OCI-LY3 (cell line): ENCODE measurements around the gene LPCAT3.
"Not testable (repeated sequence)": the region's sequence is repeated elsewhere in the genome, so short reads cannot be mapped to it uniquely, and the experiment has no call there.

Source experiments
- H2AFZ ChIP-seq: fragments of 200-600, 300-600 bp; shearing (Covaris generic); 2 replicates; pipeline ENCODE4 v1.6.0; 2014; ENCODE audit warnings: antibody characterized with exemption, low read depth, low read length
- H3K27ac ChIP-seq: fragments of 200-600, 300-600 bp; sonication (generic); 2 replicates; pipeline ENCODE4 v1.5.1; 2014; ENCODE audit warnings: mild to moderate bottlenecking, low read length, moderate library complexity, mixed read lengths
- H3K27me3 ChIP-seq: fragments of 200-600, 300-600 bp; sonication (generic); 2 replicates; pipeline ENCODE4 v1.6.1; 2014; ENCODE audit warnings: low read depth, low read length, mixed read lengths
- H3K36me3 ChIP-seq: fragments of 200-600, 300-600 bp; sonication (generic); replicated peaks from 2 replicates; pipeline ENCODE3; 2014; ENCODE audit warnings: low read depth, low read length, mixed read lengths
- H3K4me1 ChIP-seq: fragments of 300-600, 200-600 bp; sonication (generic); 2 replicates; pipeline ENCODE4 v1.6.1; 2014; ENCODE audit warnings: low read length, mixed read lengths
- H3K4me2 ChIP-seq: fragments of 200-600, 300-600 bp; sonication (generic); 2 replicates; pipeline ENCODE4 v1.6.1; 2014; ENCODE audit warnings: low read length, mixed read lengths
- H3K4me3 ChIP-seq: fragments of 300-600, 200-600 bp; sonication (generic); 2 replicates; pipeline ENCODE4 v1.5.1; 2014; ENCODE audit warnings: antibody characterized with exemption, mild to moderate bottlenecking, low read length, moderate library complexity
- H3K79me2 ChIP-seq: fragments of 300-600, 200-600 bp; shearing (Covaris generic); 2 replicates; pipeline ENCODE4 v1.6.1; 2014; ENCODE audit warnings: mild to moderate bottlenecking, low read length, mixed read lengths
- H3K9ac ChIP-seq: fragments of 300-600, 200-600 bp; shearing (Covaris generic); 2 replicates; pipeline ENCODE4 v1.6.0; 2014; ENCODE audit warnings: mild to moderate bottlenecking, low read length, moderate library complexity
- H3K9me3 ChIP-seq: fragments of 200-600, 300-600 bp; shearing (Covaris generic); 2 replicates; pipeline ENCODE4 v1.6.1; 2014; ENCODE audit warnings: low read length, mixed read lengths; ENCODE audit not compliant: insufficient read depth
- H4K20me1 ChIP-seq: fragments of 200-600, 300-600 bp; sonication (generic); 2 replicates; pipeline ENCODE4 v1.6.1; 2016; ENCODE audit warnings: low read length, mixed read lengths; ENCODE audit not compliant: insufficient read depth
- EZH2phosphoT487 ChIP-seq: fragments of 200-600 bp; shearing (Covaris generic); IDR thresholded peaks from 2 replicates; pipeline ENCODE4 v1.6.1; 2018; ENCODE audit warnings: antibody characterized with exemption, mixed run types, low read depth
- TF ChIP-seq, protein P1 (sequence below): fragments of 200-600, 300-600 bp; sonication (generic); IDR thresholded peaks from 2 replicates; pipeline ENCODE4 v1.5.1; 2014; ENCODE audit warnings: antibody characterized with exemption, low read length, low read depth

Gene LPCAT3

DNA sequence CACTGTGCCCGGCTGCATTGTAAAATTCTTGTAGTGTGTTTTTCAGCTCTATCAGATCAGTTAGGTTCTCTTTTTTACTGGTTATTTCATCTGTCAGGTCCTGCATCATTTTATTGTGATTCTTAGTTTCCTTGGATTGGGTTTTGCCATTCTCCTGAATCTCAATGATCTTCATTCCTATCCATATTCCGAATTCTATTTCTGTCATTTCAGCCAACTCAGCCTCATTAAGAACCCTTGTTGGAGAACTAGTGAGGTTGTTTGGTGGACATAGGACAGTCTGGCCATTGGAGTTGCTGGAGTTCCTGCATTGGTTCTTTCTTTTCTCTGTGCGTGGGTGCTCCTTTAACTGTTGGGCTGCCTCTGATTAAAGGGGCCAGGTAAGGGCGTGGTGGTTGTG is 36.6 kb upstream of the LPCAT3 start:
- Histone ChIP-seq H3K4me3 (no peak overlapping the region), H3K36me3 (no peaks in the 10 kb centered on the region), H3K9me3 (no peaks in the 10 kb centered on the region), H3K4me1 (no peaks in the 10 kb centered on the region), H3K9ac (no peak overlapping the region), H3K27me3 (peaks cover 34% of the 10 kb centered on the region), H3K27ac (no peak overlapping the region), H4K20me1 (no peaks in the 10 kb centered on the region), H3K79me2 (no peaks in the 10 kb centered on the region), H2AFZ (no peak overlapping the region), H3K4me2 (no peak overlapping the region)
- TF ChIP-seq, protein P1, sequence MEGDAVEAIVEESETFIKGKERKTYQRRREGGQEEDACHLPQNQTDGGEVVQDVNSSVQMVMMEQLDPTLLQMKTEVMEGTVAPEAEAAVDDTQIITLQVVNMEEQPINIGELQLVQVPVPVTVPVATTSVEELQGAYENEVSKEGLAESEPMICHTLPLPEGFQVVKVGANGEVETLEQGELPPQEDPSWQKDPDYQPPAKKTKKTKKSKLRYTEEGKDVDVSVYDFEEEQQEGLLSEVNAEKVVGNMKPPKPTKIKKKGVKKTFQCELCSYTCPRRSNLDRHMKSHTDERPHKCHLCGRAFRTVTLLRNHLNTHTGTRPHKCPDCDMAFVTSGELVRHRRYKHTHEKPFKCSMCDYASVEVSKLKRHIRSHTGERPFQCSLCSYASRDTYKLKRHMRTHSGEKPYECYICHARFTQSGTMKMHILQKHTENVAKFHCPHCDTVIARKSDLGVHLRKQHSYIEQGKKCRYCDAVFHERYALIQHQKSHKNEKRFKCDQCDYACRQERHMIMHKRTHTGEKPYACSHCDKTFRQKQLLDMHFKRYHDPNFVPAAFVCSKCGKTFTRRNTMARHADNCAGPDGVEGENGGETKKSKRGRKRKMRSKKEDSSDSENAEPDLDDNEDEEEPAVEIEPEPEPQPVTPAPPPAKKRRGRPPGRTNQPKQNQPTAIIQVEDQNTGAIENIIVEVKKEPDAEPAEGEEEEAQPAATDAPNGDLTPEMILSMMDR, result no peak
- TF ChIP-seq EZH2phosphoT487, result no peak

DNA sequence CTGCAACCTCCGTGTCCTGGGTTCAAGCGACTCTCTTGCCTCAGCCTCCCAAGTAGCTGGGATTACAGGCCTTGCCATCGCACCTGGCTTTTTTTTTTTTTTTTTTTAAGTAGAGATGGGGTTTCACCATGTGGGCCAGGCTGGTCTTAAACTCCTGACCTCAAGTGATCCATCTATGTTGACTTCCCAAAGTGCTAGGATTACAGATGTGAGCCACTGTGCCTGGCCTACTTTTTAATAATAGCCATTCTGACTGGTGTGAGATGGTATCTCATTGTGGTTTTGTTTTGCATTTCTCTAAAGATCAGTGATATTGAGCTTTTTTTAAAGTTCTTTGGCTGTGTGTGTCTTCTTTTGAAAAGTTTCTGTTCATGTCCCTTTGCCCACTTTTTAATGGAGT is 31.7 kb upstream of the LPCAT3 start:
- H3K4me2 ChIP-seq, H3K27ac ChIP-seq, H3K4me3 ChIP-seq, H3K9me3 ChIP-seq, H3K9ac ChIP-seq, H3K36me3 ChIP-seq, H3K4me1 ChIP-seq, H2AFZ ChIP-seq, H3K79me2 ChIP-seq, H4K20me1 ChIP-seq: not testable (repeated sequence)
- H3K27me3 ChIP-seq, result peaks cover 13% of the 10 kb centered on the region

DNA sequence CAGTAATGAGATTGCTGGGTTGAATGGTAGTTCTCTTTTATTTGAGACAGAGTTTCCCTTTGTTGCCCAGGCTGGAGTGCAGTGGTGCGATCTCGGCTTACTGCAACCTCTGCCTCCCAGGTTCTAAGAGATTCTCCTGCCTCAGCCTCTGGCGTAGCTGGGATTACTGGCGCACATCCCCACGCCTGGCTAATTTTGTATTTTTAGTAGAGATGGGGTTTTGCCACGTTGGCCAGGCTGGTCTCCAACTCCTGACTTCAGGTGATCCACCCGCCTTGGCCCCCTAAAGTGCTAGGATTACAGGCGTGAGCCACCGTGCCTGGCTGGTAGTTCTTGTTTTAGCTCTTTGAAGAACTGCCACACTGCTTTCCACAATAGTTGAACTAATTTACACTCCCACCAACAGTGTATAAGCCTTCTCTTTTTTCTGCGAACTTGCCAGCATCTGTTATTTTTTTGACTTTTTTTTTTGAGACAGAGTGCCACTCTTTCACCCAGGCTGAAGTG is 31.2 kb upstream of the LPCAT3 start:
- not testable (repeated sequence) for H4K20me1 ChIP-seq, H3K79me2 ChIP-seq, H2AFZ ChIP-seq, H3K4me3 ChIP-seq, H3K4me1 ChIP-seq, H3K27ac ChIP-seq, H3K36me3 ChIP-seq, H3K9me3 ChIP-seq, H3K9ac ChIP-seq, H3K4me2 ChIP-seq
- H3K27me3 ChIP-seq, result peaks cover 12% of the 10 kb centered on the region

DNA sequence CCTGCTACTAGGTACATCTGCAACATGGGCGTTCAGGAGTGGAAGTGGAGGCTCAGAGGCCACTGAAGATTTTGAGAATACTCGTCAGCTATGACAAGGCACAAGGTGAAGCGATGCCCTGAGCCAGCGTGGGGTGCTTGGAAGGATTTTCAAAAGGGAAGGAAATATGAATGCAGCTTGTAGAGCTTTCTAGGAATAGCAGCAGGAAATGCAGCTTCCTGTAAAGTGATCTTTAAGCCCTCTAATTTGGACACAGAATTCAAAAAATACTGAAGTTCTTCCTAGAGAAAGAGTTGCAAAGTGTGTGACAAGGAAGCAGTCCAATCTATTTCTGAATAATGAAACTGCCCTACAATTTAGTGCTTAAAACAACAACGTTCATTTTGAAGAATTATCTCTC is 29.0 kb upstream of the LPCAT3 start:
- H4K20me1 ChIP-seq, result no peaks in the 10 kb centered on the region
- no peak overlapping the region for H3K27ac ChIP-seq
- peaks cover 8% of the 10 kb centered on the region for H3K4me1 ChIP-seq
- no peak overlapping the region for H3K4me2 ChIP-seq
- peak overlapping the region; percentile 46 for H2AFZ ChIP-seq
- TF ChIP-seq, protein P1, result no peak
- TF ChIP-seq EZH2phosphoT487, result no peak
- no peak overlapping the region for H3K9ac ChIP-seq
- H3K9me3 ChIP-seq, result no peaks in the 10 kb centered on the region
- no peaks in the 10 kb centered on the region for H3K79me2 ChIP-seq
- peaks cover under 1% of the 10 kb centered on the region; the same call in 1 of the 2 replicates for H3K27me3 ChIP-seq
- H3K36me3 ChIP-seq, result no peaks in the 10 kb centered on the region
- H3K4me3 ChIP-seq, result no peak overlapping the region

DNA sequence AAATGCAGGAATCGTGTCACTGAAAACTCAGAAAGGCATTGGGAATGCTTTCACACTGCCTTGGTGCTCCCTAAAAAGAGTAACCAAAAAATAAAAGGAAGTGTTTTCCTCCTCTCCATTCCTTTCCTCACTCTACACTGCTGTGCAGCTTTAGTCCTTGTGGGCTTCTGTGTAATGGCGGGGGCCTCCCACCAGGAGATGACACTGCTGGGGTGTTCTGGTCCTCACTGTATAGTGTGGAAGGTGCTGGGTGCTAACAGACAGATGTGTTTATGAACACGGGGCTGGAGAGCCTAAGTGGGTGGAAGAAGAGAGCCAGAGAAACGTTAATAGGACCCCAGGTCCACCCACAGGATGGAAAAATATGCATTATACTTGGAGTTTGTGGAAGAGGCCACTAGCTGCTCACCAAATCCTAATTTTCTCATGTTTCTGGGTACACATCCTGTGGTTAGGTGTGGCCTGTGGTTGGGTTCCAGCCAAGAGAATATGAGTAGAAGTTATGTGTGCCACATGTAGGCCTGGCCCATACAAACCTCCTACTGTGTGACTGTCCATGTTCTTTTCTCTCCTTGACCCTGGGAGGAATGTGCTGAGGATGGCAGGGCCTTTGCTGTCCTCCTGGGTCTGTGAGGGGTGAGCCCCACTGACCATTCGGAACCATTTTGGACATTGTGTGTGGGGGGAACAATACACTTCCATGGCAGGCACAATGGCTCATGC is 28.3 kb upstream of the LPCAT3 start:
- Histone ChIP-seq H4K20me1 (no peaks in the 10 kb centered on the region), H3K4me3 (no peak overlapping the region), H3K4me2 (no peak overlapping the region), H3K27ac (no peak overlapping the region), H3K9ac (no peak overlapping the region), H3K36me3 (no peaks in the 10 kb centered on the region), H3K27me3 (no peaks in the 10 kb centered on the region), H3K9me3 (no peaks in the 10 kb centered on the region), H3K79me2 (no peaks in the 10 kb centered on the region), H2AFZ (no peak overlapping the region), H3K4me1 (peaks cover 8% of the 10 kb centered on the region)
- TF ChIP-seq, protein P1, result no peak
- TF ChIP-seq EZH2phosphoT487, result no peak
